H1 (cell line): ENCODE measurements around the gene DGKA. TPM values are rescaled to one million over a fixed set of nuclear protein-coding genes. Genes with fewer than 3 reads are reported as not detected.
"Not testable (repeated sequence)": the region's sequence is repeated elsewhere in the genome, so short reads cannot be mapped to it uniquely, and the experiment has no call there.

Experiments used
- CTCF ChIA-PET: fragments of 300-600 bp; sonication (Branson Sonifier 250); formaldehyde crosslinking; loops from one replicate; lab custom pipeline; 2021; ENCODE audit not compliant: partially characterized antibody; lab: Charles Lee
- POLR2A ChIA-PET: fragments of 300-600 bp; sonication (Branson Sonifier 250); formaldehyde crosslinking; loops from one replicate; lab custom pipeline; 2021; ENCODE audit warnings: inconsistent platforms; ENCODE audit not compliant: partially characterized antibody; lab: Charles Lee
- DNase-seq, 2 experiments: peaks; one replicate each; pipeline versions ENCODE4 v3.0.0 to v3.0.0-alpha.2; 2010 to 2022; ENCODE audit warnings: low spot score in 2 of 2, low read depth in 1 of 2, mixed read lengths in 1 of 2
- FAIRE-seq: peaks from 2 replicates; lab custom pipeline; 2011; peaks lifted over from hg19 to GRCh38; lab: Jason Lieb, UNC
- H2AFZ ChIP-seq: 2 replicates; pipeline ENCODE4 v1.8.1; 2012; ENCODE audit warnings: low read length, inconsistent platforms
- H2AK5ac ChIP-seq: 2 replicates; pipeline ENCODE4 v1.6.1; 2013; ENCODE audit warnings: low read depth, low read length
- H2BK120ac ChIP-seq: replicated peaks from 2 replicates; pipeline ENCODE3; 2013; ENCODE audit warnings: low read depth, low read length, inconsistent platforms
- H2BK12ac ChIP-seq: 2 replicates; pipeline ENCODE4 v1.6.1; 2013; ENCODE audit warnings: low read depth, low read length
- H2BK15ac ChIP-seq: 2 replicates; pipeline ENCODE4 v1.6.1; 2013; ENCODE audit warnings: low read length
- H2BK20ac ChIP-seq: 2 replicates; pipeline ENCODE4 v1.6.1; 2013; ENCODE audit warnings: low read length
- H2BK5ac ChIP-seq: 2 replicates; pipeline ENCODE4 v1.6.1; 2013; ENCODE audit warnings: low read depth, low read length
- H3K14ac ChIP-seq: 2 replicates; pipeline ENCODE4 v1.6.1; 2013; ENCODE audit warnings: inconsistent platforms; ENCODE audit not compliant: insufficient read length
- H3K18ac ChIP-seq: 2 replicates; pipeline ENCODE4 v1.6.1; 2013; ENCODE audit warnings: low read length; ENCODE audit errors: extremely low read depth
- H3K23ac ChIP-seq: 2 replicates; pipeline ENCODE4 v1.6.1; 2013; ENCODE audit warnings: inconsistent platforms; ENCODE audit not compliant: insufficient read length
- H3K23me2 ChIP-seq: 2 replicates; pipeline ENCODE4 v1.6.1; 2013; ENCODE audit warnings: low read depth, low read length
- H3K27ac ChIP-seq: 2 replicates; pipeline ENCODE4 v1.6.1; 2011; ENCODE audit warnings: low read depth, low read length, inconsistent platforms
- H3K27me3 ChIP-seq, 4 experiments: replicated peaks in 1 of 4; 1 replicate in 1 of 4; 2 replicates in 3 of 4; pipeline versions ENCODE4 v1.6.1 to v1.8.1; 2011 to 2013; ENCODE audit warnings: low read length in 3 of 4, mild to moderate bottlenecking in 3 of 4, inconsistent platforms in 2 of 4, mixed read lengths in 2 of 4, moderate library complexity in 1 of 4; ENCODE audit not compliant: control insufficient read depth in 3 of 4, insufficient read depth in 3 of 4; ENCODE audit errors: extremely low read depth in 1 of 4
- H3K36me3 ChIP-seq, 4 experiments: 2 replicates each; pipeline versions ENCODE4 v1.6.1 to v1.8.1; 2011 to 2013; ENCODE audit warnings: mild to moderate bottlenecking in 4 of 4, low read length in 3 of 4, moderate library complexity in 2 of 4, control low read depth in 1 of 4, inconsistent platforms in 1 of 4; ENCODE audit not compliant: insufficient read depth in 4 of 4, control insufficient read depth in 2 of 4
- H3K4ac ChIP-seq: replicated peaks from 2 replicates; pipeline ENCODE3; 2013; ENCODE audit warnings: low read length, low read depth, mixed read lengths, inconsistent platforms; ENCODE audit not compliant: insufficient read length
- H3K4me1 ChIP-seq, 4 experiments: replicated peaks in 1 of 4; 1 replicate in 1 of 4; 2 replicates in 3 of 4; pipeline versions ENCODE4 v1.6.1 to v1.8.1; 2011 to 2013; ENCODE audit warnings: low read length in 3 of 4, inconsistent platforms in 2 of 4, mixed read lengths in 1 of 4; ENCODE audit not compliant: insufficient read depth in 4 of 4, control insufficient read depth in 3 of 4
- H3K4me2 ChIP-seq, 2 experiments: 2 replicates each; pipeline versions ENCODE4 v1.6.1 to v1.8.1; 2011 to 2013; ENCODE audit warnings: low read depth in 2 of 2, low read length in 2 of 2, control low read depth in 1 of 2, inconsistent platforms in 1 of 2, mild to moderate bottlenecking in 1 of 2; ENCODE audit not compliant: insufficient read depth in 1 of 2
- H3K4me3 ChIP-seq, 4 experiments: fragments of 200-600, 300-600 bp in 1 of 4; sonication (generic), shearing (Covaris generic), sonication (Bioruptor Twin) in 1 of 4; 2 replicates each; pipeline versions ENCODE4 v1.5.1 to v1.8.1; 2011 to 2016; ENCODE audit warnings: low read length in 4 of 4, low read depth in 3 of 4, control low read depth in 2 of 4, inconsistent platforms in 2 of 4, mild to moderate bottlenecking in 2 of 4, mixed read lengths in 1 of 4, moderate library complexity in 1 of 4; ENCODE audit not compliant: insufficient read depth in 2 of 4; ENCODE audit errors: extremely low read depth in 1 of 4
- H3K56ac ChIP-seq: replicated peaks from 2 replicates; pipeline ENCODE3; 2013; ENCODE audit warnings: low read depth, mild to moderate bottlenecking, mixed read lengths, low read length, inconsistent platforms; ENCODE audit not compliant: insufficient read length
- H3K79me1 ChIP-seq: 2 replicates; pipeline ENCODE4 v1.6.1; 2013; ENCODE audit warnings: low read depth, low read length, control low read depth
- H3K79me2 ChIP-seq, 2 experiments: 2 replicates each; pipeline versions ENCODE4 v1.6.1 to v1.8.1; 2012 to 2013; ENCODE audit warnings: low read length in 2 of 2, mild to moderate bottlenecking in 2 of 2, inconsistent platforms in 1 of 2; ENCODE audit not compliant: insufficient read depth in 2 of 2, control insufficient read depth in 1 of 2
- H3K9ac ChIP-seq, 4 experiments: replicated peaks in 1 of 4; 1 replicate in 1 of 4; 2 replicates in 3 of 4; pipeline versions ENCODE4 v1.6.1 to v1.8.1; 2011 to 2013; ENCODE audit warnings: low read depth in 3 of 4, low read length in 3 of 4, control low read depth in 2 of 4, mild to moderate bottlenecking in 2 of 4, moderate library complexity in 2 of 4, inconsistent platforms in 1 of 4; ENCODE audit errors: extremely low read depth in 1 of 4
- H3K9me3 ChIP-seq, 2 experiments: 2 replicates each; pipeline versions ENCODE4 v1.6.1 to v1.8.1; 2012 to 2013; ENCODE audit warnings: mild to moderate bottlenecking in 2 of 2, moderate library complexity in 2 of 2, control low read depth in 1 of 2, inconsistent platforms in 1 of 2, low read depth in 1 of 2, low read length in 1 of 2, mixed read lengths in 1 of 2; ENCODE audit not compliant: insufficient read depth in 2 of 2
- H4K20me1 ChIP-seq, 2 experiments: replicated peaks in 1 of 2; 2 replicates each; pipeline versions ENCODE3 to v1.8.1; 2011 to 2013; ENCODE audit warnings: inconsistent platforms in 2 of 2, low read length in 2 of 2, mild to moderate bottlenecking in 1 of 2; ENCODE audit not compliant: insufficient read depth in 2 of 2, control insufficient read depth in 1 of 2
- H4K5ac ChIP-seq: 2 replicates; pipeline ENCODE4 v1.6.1; 2013; ENCODE audit warnings: low read length, low read depth, mixed read lengths, inconsistent platforms; ENCODE audit not compliant: insufficient read length
- H4K8ac ChIP-seq: 2 replicates; pipeline ENCODE4 v1.8.0; 2013; ENCODE audit warnings: mild to moderate bottlenecking, moderate library complexity, low read length, inconsistent platforms; ENCODE audit not compliant: insufficient read depth; ENCODE audit errors: extremely low read depth
- H4K91ac ChIP-seq: replicated peaks from 2 replicates; pipeline ENCODE3; 2013; ENCODE audit warnings: low read length, mixed read lengths, inconsistent platforms; ENCODE audit not compliant: insufficient read length
- CHD1 ChIP-seq: IDR thresholded peaks from 2 replicates; pipeline ENCODE4 v1.6.1; 2012; ENCODE audit warnings: low read depth, low read length, improper control_type of control experiment
- KDM1A ChIP-seq: fragments of 200-600, 300-600 bp; sonication (generic); IDR thresholded peaks from 2 replicates; pipeline ENCODE4 v1.7.1; 2016; ENCODE audit warnings: mild to moderate bottlenecking, low read length, borderline replicate concordance
- KDM5A ChIP-seq: fragments of 200-600 bp; IDR thresholded peaks from 2 replicates; pipeline ENCODE4 v1.7.1; 2012; ENCODE audit warnings: mild to moderate bottlenecking, low read length, inconsistent platforms, mixed read lengths
- MAFK ChIP-seq: IDR thresholded peaks from 2 replicates; pipeline ENCODE4 v1.6.1; 2012; ENCODE audit warnings: low read depth, mild to moderate bottlenecking, improper control_type of control experiment, low read length
- POLR2AphosphoS5 ChIP-seq: IDR thresholded peaks from 2 replicates; pipeline ENCODE4 v1.6.1; 2011; ENCODE audit warnings: low read depth, low read length
- RAD21 ChIP-seq, 2 experiments: IDR thresholded peaks in 1 of 2; conservative IDR thresholded peaks in 1 of 2; 2 replicates each; pipeline ENCODE4 v1.6.1; 2011; ENCODE audit warnings: low read depth in 2 of 2, low read length in 2 of 2, improper control_type of control experiment in 1 of 2, inconsistent platforms in 1 of 2, mild to moderate bottlenecking in 1 of 2, moderate library complexity in 1 of 2
- SUZ12 ChIP-seq: fragments of 200-600 bp; sonication (generic); IDR thresholded peaks from 2 replicates; pipeline ENCODE4 v1.6.1; 2012; ENCODE audit warnings: mild to moderate bottlenecking, inconsistent platforms, low read length, moderate library complexity, mixed read lengths
- ZNF274 ChIP-seq: IDR thresholded peaks from 2 replicates; pipeline ENCODE4 v1.7.0; 2012; ENCODE audit warnings: low read length, borderline replicate concordance; ENCODE audit errors: extremely low read depth
- WGBS, 2 experiments: shearing (Covaris generic) in 1 of 2; methylation state at CpG; one replicate each; pipeline versions ENCODE4 v1.1.6 to v1.1.7; 2013 to 2015; ENCODE audit warnings: low lambda C conversion rate in 2 of 2, mixed read lengths in 2 of 2, inconsistent platforms in 1 of 2, low coverage in 1 of 2, missing lambda C conversion rate in 1 of 2; ENCODE audit not compliant: insufficient replicate concordance in 2 of 2, insufficient coverage in 1 of 2, insufficient read length in 1 of 2; ENCODE audit errors: extremely low coverage in 1 of 2, missing lambda C conversion rate in 1 of 2; 5-methylcytosine and 5-hydroxymethylcytosine counted together
- polyA plus RNA-seq, 7 experiments: library from polyadenylated mRNA; depleted of rRNA in 3 of 7; stranded (reverse) in 5 of 7; unstranded in 2 of 7; fragments of >200 nt in 5 of 7; fragments of 200-250 nt in 2 of 7; gene quantifications; 1 replicate in 5 of 7; 2 replicates in 1 of 7; 4 replicates in 1 of 7; pipeline versions ENCODE4 v1.2.1 to v1.2.3, GENCODE V29; 2011 to 2013; ENCODE audit warnings: missing spikeins in 2 of 7, mixed read lengths in 2 of 7
- total RNA-seq: library from RNA; stranded (reverse); fragmentation: NEBNext Ultra II Directional; extraction: Animal tissue kit (Norgen Biotek cat#: 25700); gene quantifications from 2 replicates; pipeline ENCODE4 v1.2.1, GENCODE V29; 2021

DGKA gene
- total and polyA plus RNA-seq, 2 of the 8 experiments (the other 6 are each of a cell fraction or from before 2014, with no cell fraction given) = 15.9 to 18.0 TPM

GRCh38 chr12:55915482-55915859, 15.5 kb upstream of the DGKA start (continued):
- no peak for TF ChIP-seq RAD21 (IDR thresholded peaks at IDR 0.05 in 1 of 2, conservative IDR thresholded peaks at IDR 0.05 in 1 of 2; ENCODE audit: low read depth in 2 of 2, low read length in 2 of 2)
- TF ChIP-seq ZNF274 = no peak
- TF ChIP-seq SUZ12 = no peak
- no peak for TF ChIP-seq KDM1A
- no peak for TF ChIP-seq CHD1
- TF ChIP-seq KDM5A = no peak
- TF ChIP-seq MAFK = no peak
- no peak for TF ChIP-seq POLR2AphosphoS5

- H3K56ac ChIP-seq, H3K4me2 ChIP-seq, H3K14ac ChIP-seq, H3K27ac ChIP-seq, H3K4me1 ChIP-seq, H3K79me1 ChIP-seq, H3K23ac ChIP-seq, H2BK12ac ChIP-seq, H2BK15ac ChIP-seq, H2BK20ac ChIP-seq, H4K8ac ChIP-seq, H3K23me2 ChIP-seq, H3K27me3 ChIP-seq, DNase-seq, H2AK5ac ChIP-seq, H3K4me3 ChIP-seq, H4K91ac ChIP-seq, H3K9ac ChIP-seq, H3K4ac ChIP-seq, H2BK5ac ChIP-seq, H2BK120ac ChIP-seq, H3K9me3 ChIP-seq, FAIRE-seq, H4K5ac ChIP-seq, H3K18ac ChIP-seq, CTCF ChIA-PET, H2AFZ ChIP-seq: not testable (repeated sequence)
- H3K36me3 ChIP-seq = peaks cover 0 to 20% (median 2%) of the 10 kb centered on the region in 4 experiments; a peak in 5 of 8 replicates
- WGBS, 2 experiments = 97% methylated on average over 3 of the region's 3 CpGs; no CpG with 5 or more reads in 1 of the 2 experiments
- H4K20me1 ChIP-seq = peaks cover under 1 to 11% of the 10 kb centered on the region in 2 experiments
- peaks cover 10 to 91% of the 10 kb centered on the region in 2 experiments for H3K79me2 ChIP-seq
- POLR2A ChIA-PET = interaction anchor here (0.7 kb wide), 1 partner anchor 775 kb away, joined by 3 read pairs; no protein-coding TSS in a partner anchor
Measured at GRCh38 chr12:55919032-55919431, 11.9 kb upstream of the DGKA start.
